HG03039 (cell line): ENCODE measurements around the gene CTSG.
"Not testable (repeated sequence)": the region's sequence is repeated elsewhere in the genome, so short reads cannot be mapped to it uniquely, and the experiment has no call there.

ENCODE experiments used
- ATAC-seq: cut with Tn5 transposase; IDR thresholded peaks from one replicate; pipeline ENCODE4 v1.9.1; 2021; ENCODE audit warnings: mild to moderate bottlenecking, moderate library complexity; ENCODE audit not compliant: unreplicated experiment

CTSG gene

GRCh38 chr14:24549064-24549463 is 27.0 kb downstream of the CTSG start:
- not testable (repeated sequence) for ATAC-seq

GRCh38 chr14:24542346-24542936 is 33.6 kb downstream of the CTSG start:
- no peak for ATAC-seq

GRCh38 chr14:24535737-24536136 is 40.3 kb downstream of the CTSG start:
- no peak for ATAC-seq

GRCh38 chr14:24534286-24534685 is 41.8 kb downstream of the CTSG start:
- ATAC-seq: no peak

- ATAC-seq: not testable (repeated sequence)
Measured at GRCh38 chr14:24525877-24526620, 50.0 kb downstream of the CTSG start.
